H1 (cell line): Measurements from ENCODE around the gene FKBP1B. TPM values are rescaled to one million over a fixed set of nuclear protein-coding genes. Genes with fewer than 3 reads are reported as not detected.

Experiments
- CTCF ChIA-PET: fragments of 300-600 bp; sonication (Branson Sonifier 250); formaldehyde crosslinking; loops from one replicate; lab custom pipeline; 2021; ENCODE audit not compliant: partially characterized antibody; lab: Charles Lee
- POLR2A ChIA-PET: fragments of 300-600 bp; sonication (Branson Sonifier 250); formaldehyde crosslinking; loops from one replicate; lab custom pipeline; 2021; ENCODE audit warnings: inconsistent platforms; ENCODE audit not compliant: partially characterized antibody; lab: Charles Lee
- DNase-seq, 2 experiments: peaks; one replicate each; pipeline versions ENCODE4 v3.0.0 to v3.0.0-alpha.2; 2010 to 2022; ENCODE audit warnings: low spot score in 2 of 2, low read depth in 1 of 2, mixed read lengths in 1 of 2
- FAIRE-seq: peaks from 2 replicates; lab custom pipeline; 2011; peaks lifted over from hg19 to GRCh38; lab: Jason Lieb, UNC
- H2AFZ ChIP-seq: 2 replicates; pipeline ENCODE4 v1.8.1; 2012; ENCODE audit warnings: low read length, inconsistent platforms
- H2AK5ac ChIP-seq: 2 replicates; pipeline ENCODE4 v1.6.1; 2013; ENCODE audit warnings: low read depth, low read length
- H2BK120ac ChIP-seq: replicated peaks from 2 replicates; pipeline ENCODE3; 2013; ENCODE audit warnings: low read depth, low read length, inconsistent platforms
- H2BK12ac ChIP-seq: 2 replicates; pipeline ENCODE4 v1.6.1; 2013; ENCODE audit warnings: low read depth, low read length
- H2BK15ac ChIP-seq: 2 replicates; pipeline ENCODE4 v1.6.1; 2013; ENCODE audit warnings: low read length
- H2BK20ac ChIP-seq: 2 replicates; pipeline ENCODE4 v1.6.1; 2013; ENCODE audit warnings: low read length
- H2BK5ac ChIP-seq: 2 replicates; pipeline ENCODE4 v1.6.1; 2013; ENCODE audit warnings: low read depth, low read length
- H3K14ac ChIP-seq: 2 replicates; pipeline ENCODE4 v1.6.1; 2013; ENCODE audit warnings: inconsistent platforms; ENCODE audit not compliant: insufficient read length
- H3K18ac ChIP-seq: 2 replicates; pipeline ENCODE4 v1.6.1; 2013; ENCODE audit warnings: low read length; ENCODE audit errors: extremely low read depth
- H3K23ac ChIP-seq: 2 replicates; pipeline ENCODE4 v1.6.1; 2013; ENCODE audit warnings: inconsistent platforms; ENCODE audit not compliant: insufficient read length
- H3K23me2 ChIP-seq: 2 replicates; pipeline ENCODE4 v1.6.1; 2013; ENCODE audit warnings: low read depth, low read length
- H3K27ac ChIP-seq: 2 replicates; pipeline ENCODE4 v1.6.1; 2011; ENCODE audit warnings: low read depth, low read length, inconsistent platforms
- H3K27me3 ChIP-seq, 4 experiments: replicated peaks in 1 of 4; 1 replicate in 1 of 4; 2 replicates in 3 of 4; pipeline versions ENCODE4 v1.6.1 to v1.8.1; 2011 to 2013; ENCODE audit warnings: low read length in 3 of 4, mild to moderate bottlenecking in 3 of 4, inconsistent platforms in 2 of 4, mixed read lengths in 2 of 4, moderate library complexity in 1 of 4; ENCODE audit not compliant: control insufficient read depth in 3 of 4, insufficient read depth in 3 of 4; ENCODE audit errors: extremely low read depth in 1 of 4
- H3K36me3 ChIP-seq, 4 experiments: 2 replicates each; pipeline versions ENCODE4 v1.6.1 to v1.8.1; 2011 to 2013; ENCODE audit warnings: mild to moderate bottlenecking in 4 of 4, low read length in 3 of 4, moderate library complexity in 2 of 4, control low read depth in 1 of 4, inconsistent platforms in 1 of 4; ENCODE audit not compliant: insufficient read depth in 4 of 4, control insufficient read depth in 2 of 4
- H3K4ac ChIP-seq: replicated peaks from 2 replicates; pipeline ENCODE3; 2013; ENCODE audit warnings: low read length, low read depth, mixed read lengths, inconsistent platforms; ENCODE audit not compliant: insufficient read length
- H3K4me1 ChIP-seq, 4 experiments: replicated peaks in 1 of 4; 1 replicate in 1 of 4; 2 replicates in 3 of 4; pipeline versions ENCODE4 v1.6.1 to v1.8.1; 2011 to 2013; ENCODE audit warnings: low read length in 3 of 4, inconsistent platforms in 2 of 4, mixed read lengths in 1 of 4; ENCODE audit not compliant: insufficient read depth in 4 of 4, control insufficient read depth in 3 of 4
- H3K4me2 ChIP-seq, 2 experiments: 2 replicates each; pipeline versions ENCODE4 v1.6.1 to v1.8.1; 2011 to 2013; ENCODE audit warnings: low read depth in 2 of 2, low read length in 2 of 2, control low read depth in 1 of 2, inconsistent platforms in 1 of 2, mild to moderate bottlenecking in 1 of 2; ENCODE audit not compliant: insufficient read depth in 1 of 2
- H3K4me3 ChIP-seq, 4 experiments: fragments of 200-600, 300-600 bp in 1 of 4; sonication (generic), shearing (Covaris generic), sonication (Bioruptor Twin) in 1 of 4; 2 replicates each; pipeline versions ENCODE4 v1.5.1 to v1.8.1; 2011 to 2016; ENCODE audit warnings: low read length in 4 of 4, low read depth in 3 of 4, control low read depth in 2 of 4, inconsistent platforms in 2 of 4, mild to moderate bottlenecking in 2 of 4, mixed read lengths in 1 of 4, moderate library complexity in 1 of 4; ENCODE audit not compliant: insufficient read depth in 2 of 4; ENCODE audit errors: extremely low read depth in 1 of 4
- H3K56ac ChIP-seq: replicated peaks from 2 replicates; pipeline ENCODE3; 2013; ENCODE audit warnings: low read depth, mild to moderate bottlenecking, mixed read lengths, low read length, inconsistent platforms; ENCODE audit not compliant: insufficient read length
- H3K79me1 ChIP-seq: 2 replicates; pipeline ENCODE4 v1.6.1; 2013; ENCODE audit warnings: low read depth, low read length, control low read depth
- H3K79me2 ChIP-seq, 2 experiments: 2 replicates each; pipeline versions ENCODE4 v1.6.1 to v1.8.1; 2012 to 2013; ENCODE audit warnings: low read length in 2 of 2, mild to moderate bottlenecking in 2 of 2, inconsistent platforms in 1 of 2; ENCODE audit not compliant: insufficient read depth in 2 of 2, control insufficient read depth in 1 of 2
- H3K9ac ChIP-seq, 4 experiments: replicated peaks in 1 of 4; 1 replicate in 1 of 4; 2 replicates in 3 of 4; pipeline versions ENCODE4 v1.6.1 to v1.8.1; 2011 to 2013; ENCODE audit warnings: low read depth in 3 of 4, low read length in 3 of 4, control low read depth in 2 of 4, mild to moderate bottlenecking in 2 of 4, moderate library complexity in 2 of 4, inconsistent platforms in 1 of 4; ENCODE audit errors: extremely low read depth in 1 of 4
- H3K9me3 ChIP-seq, 2 experiments: 2 replicates each; pipeline versions ENCODE4 v1.6.1 to v1.8.1; 2012 to 2013; ENCODE audit warnings: mild to moderate bottlenecking in 2 of 2, moderate library complexity in 2 of 2, control low read depth in 1 of 2, inconsistent platforms in 1 of 2, low read depth in 1 of 2, low read length in 1 of 2, mixed read lengths in 1 of 2; ENCODE audit not compliant: insufficient read depth in 2 of 2
- H4K20me1 ChIP-seq, 2 experiments: replicated peaks in 1 of 2; 2 replicates each; pipeline versions ENCODE3 to v1.8.1; 2011 to 2013; ENCODE audit warnings: inconsistent platforms in 2 of 2, low read length in 2 of 2, mild to moderate bottlenecking in 1 of 2; ENCODE audit not compliant: insufficient read depth in 2 of 2, control insufficient read depth in 1 of 2
- H4K5ac ChIP-seq: 2 replicates; pipeline ENCODE4 v1.6.1; 2013; ENCODE audit warnings: low read length, low read depth, mixed read lengths, inconsistent platforms; ENCODE audit not compliant: insufficient read length
- H4K8ac ChIP-seq: 2 replicates; pipeline ENCODE4 v1.8.0; 2013; ENCODE audit warnings: mild to moderate bottlenecking, moderate library complexity, low read length, inconsistent platforms; ENCODE audit not compliant: insufficient read depth; ENCODE audit errors: extremely low read depth
- H4K91ac ChIP-seq: replicated peaks from 2 replicates; pipeline ENCODE3; 2013; ENCODE audit warnings: low read length, mixed read lengths, inconsistent platforms; ENCODE audit not compliant: insufficient read length
- BCL11A ChIP-seq, 2 experiments: IDR thresholded peaks; one replicate each; pipeline ENCODE4 v1.6.1; 2011; ENCODE audit warnings: low read depth in 2 of 2, low read length in 2 of 2, mild to moderate bottlenecking in 2 of 2
- BRCA1 ChIP-seq: IDR thresholded peaks from 2 replicates; pipeline ENCODE4 v1.6.1; 2012; ENCODE audit warnings: low read depth, low read length, improper control_type of control experiment
- CHD1 ChIP-seq: IDR thresholded peaks from 2 replicates; pipeline ENCODE4 v1.6.1; 2012; ENCODE audit warnings: low read depth, low read length, improper control_type of control experiment
- CHD2 ChIP-seq: IDR thresholded peaks from 2 replicates; pipeline ENCODE4 v1.6.1; 2012; ENCODE audit warnings: low read length, improper control_type of control experiment
- EGR1 ChIP-seq: IDR thresholded peaks from 2 replicates; pipeline ENCODE4 v1.6.1; 2011; ENCODE audit warnings: low read depth, low read length, borderline replicate concordance
- EZH2 ChIP-seq: fragments of 200-600 bp; sonication (generic); IDR thresholded peaks from 2 replicates; pipeline ENCODE4 v1.7.1; 2012; ENCODE audit warnings: low read depth, mild to moderate bottlenecking, moderate library complexity, low read length, inconsistent platforms; ENCODE audit not compliant: severe bottlenecking
- JUND ChIP-seq: IDR thresholded peaks from 2 replicates; pipeline ENCODE4 v1.6.1; 2011; ENCODE audit warnings: mild to moderate bottlenecking, improper control_type of control experiment, low read length
- POLR2A ChIP-seq, 2 experiments: IDR thresholded peaks; 1 replicate in 1 of 2; 2 replicates in 1 of 2; pipeline ENCODE4 v1.6.1; 2011; ENCODE audit warnings: low read depth in 2 of 2, low read length in 2 of 2, mild to moderate bottlenecking in 2 of 2; ENCODE audit errors: control extremely low read depth in 1 of 2
- POU5F1 ChIP-seq: IDR thresholded peaks from 2 replicates; pipeline ENCODE4 v1.6.1; 2011; ENCODE audit warnings: low read depth, mild to moderate bottlenecking, low read length, moderate library complexity
- RFX5 ChIP-seq: IDR thresholded peaks from 2 replicates; pipeline ENCODE4 v1.6.1; 2011; ENCODE audit warnings: low read depth, low read length, improper control_type of control experiment, borderline replicate concordance
- SAP30 ChIP-seq: fragments of 300-600 bp; sonication (generic); IDR thresholded peaks from 2 replicates; pipeline ENCODE4 v1.7.1; 2012; ENCODE audit warnings: low read length, moderate library complexity, mild to moderate bottlenecking, inconsistent platforms; ENCODE audit not compliant: insufficient read depth, insufficient replicate concordance
- SIN3A ChIP-seq, 2 experiments: IDR thresholded peaks in 1 of 2; conservative IDR thresholded peaks in 1 of 2; 2 replicates each; pipeline ENCODE4 v1.6.1; 2011 to 2012; ENCODE audit warnings: low read length in 2 of 2, improper control_type of control experiment in 1 of 2, low read depth in 1 of 2, mild to moderate bottlenecking in 1 of 2
- SUZ12 ChIP-seq: fragments of 200-600 bp; sonication (generic); IDR thresholded peaks from 2 replicates; pipeline ENCODE4 v1.6.1; 2012; ENCODE audit warnings: mild to moderate bottlenecking, inconsistent platforms, low read length, moderate library complexity, mixed read lengths
- TEAD4 ChIP-seq: IDR thresholded peaks from 2 replicates; pipeline ENCODE4 v1.6.1; 2012; ENCODE audit warnings: low read depth, low read length, inconsistent platforms, mixed read lengths
- WGBS, 2 experiments: shearing (Covaris generic) in 1 of 2; methylation state at CpG; one replicate each; pipeline versions ENCODE4 v1.1.6 to v1.1.7; 2013 to 2015; ENCODE audit warnings: low lambda C conversion rate in 2 of 2, mixed read lengths in 2 of 2, inconsistent platforms in 1 of 2, low coverage in 1 of 2, missing lambda C conversion rate in 1 of 2; ENCODE audit not compliant: insufficient replicate concordance in 2 of 2, insufficient coverage in 1 of 2, insufficient read length in 1 of 2; ENCODE audit errors: extremely low coverage in 1 of 2, missing lambda C conversion rate in 1 of 2; 5-methylcytosine and 5-hydroxymethylcytosine counted together
- polyA plus RNA-seq, 7 experiments: library from polyadenylated mRNA; depleted of rRNA in 3 of 7; stranded (reverse) in 5 of 7; unstranded in 2 of 7; fragments of >200 nt in 5 of 7; fragments of 200-250 nt in 2 of 7; gene quantifications; 1 replicate in 5 of 7; 2 replicates in 1 of 7; 4 replicates in 1 of 7; pipeline versions ENCODE4 v1.2.1 to v1.2.3, GENCODE V29; 2011 to 2013; ENCODE audit warnings: missing spikeins in 2 of 7, mixed read lengths in 2 of 7
- total RNA-seq: library from RNA; stranded (reverse); fragmentation: NEBNext Ultra II Directional; extraction: Animal tissue kit (Norgen Biotek cat#: 25700); gene quantifications from 2 replicates; pipeline ENCODE4 v1.2.1, GENCODE V29; 2021

The FKBP1B gene
- total and polyA plus RNA-seq, 2 of the 8 experiments (the other 6 are each of a cell fraction or from before 2014, with no cell fraction given), result 50.8 to 151 TPM

- Histone ChIP-seq H3K56ac (no peak overlapping the region), H3K79me2 (peaks cover 0 to 40% of the 10 kb centered on the region in 2 experiments; a peak in 3 of 4 replicates), H3K27me3 (no peaks in the 10 kb centered on the region), H3K4me2 (peak overlapping the region; percentile 29 to 73), H4K91ac (no peak overlapping the region), H2BK20ac (no peak overlapping the region), H3K9me3 (no peaks in the 10 kb centered on the region), H4K5ac (no peak overlapping the region), H3K79me1 (peaks cover 2% of the 10 kb centered on the region; the same call in 1 of the 2 replicates), H4K20me1 (no peaks in the 10 kb centered on the region), H2BK15ac (no peak overlapping the region), H2AFZ (no peak overlapping the region), H3K23me2 (peaks cover 5% of the 10 kb centered on the region; the same call in 1 of the 2 replicates), H2AK5ac (no peak overlapping the region), H4K8ac (no peak overlapping the region), H2BK12ac (no peak overlapping the region), H3K4me3 (peak overlapping the region; percentile 73 to 95 (median 84)), H3K27ac (no peak overlapping the region), H3K14ac (no peak overlapping the region), H3K23ac (no peak overlapping the region), H3K18ac (no peak overlapping the region), H3K36me3 (no peaks in the 10 kb centered on the region), H2BK120ac (no peak overlapping the region), H2BK5ac (no peak overlapping the region), H3K4ac (no peak overlapping the region), H3K9ac (peak overlapping the region in 1 of 4 experiments; percentile 96; a peak in 2 of 7 replicates), H3K4me1 (peaks cover 5 to 12% (median 6%) of the 10 kb centered on the region in 4 experiments; a peak in 5 of 7 replicates)
- FAIRE-seq, result no peak
- WGBS, 2 experiments, result 1% methylated on average over 2 of the region's 2 CpGs; no CpG with 5 or more reads in 1 of the 2 experiments
- TF ChIP-seq BRCA1 (no peak), POLR2A (IDR thresholded peaks at IDR 0.05; ENCODE audit: control extremely low read depth in 1 of 2, low read depth in 2 of 2, low read length in 2 of 2) (no peak), RFX5 (no peak), SUZ12 (no peak), TEAD4 (no peak), JUND (no peak), EGR1 (no peak), POU5F1 (no peak), SAP30 (no peak), SIN3A (conservative IDR thresholded peaks at IDR 0.05 in 1 of 2, IDR thresholded peaks at IDR 0.05 in 1 of 2; ENCODE audit: low read depth in 1 of 2, low read length in 2 of 2) (no peak), CHD2 (no peak), EZH2 (no peak), BCL11A (IDR thresholded peaks at IDR 0.05; ENCODE audit: low read depth in 2 of 2, low read length in 2 of 2) (no peak), CHD1 (no peak)
- POLR2A ChIA-PET, result interaction anchor here (1.0 to 3.1 kb wide), 13 partner anchors 9 to 121 kb away, joined by 3 to 22 read pairs (median 5); partner anchors contain the start of genes ATAD2B, MFSD2B and SF3B6
- CTCF ChIA-PET, result interaction anchor here (1.5 to 4.8 kb wide), 2 partner anchors 14 to 38 kb away, joined by 3 to 23 read pairs; partner anchors contain the start of gene TP53I3
- no peak for DNase-seq
Measured at GRCh38 chr2:24046599-24046929, 3.0 kb upstream of the FKBP1B start.
